HG03378 (cell line): ENCODE results near the gene SPDYE1.
"Not testable (repeated sequence)": the region's sequence is repeated elsewhere in the genome, so short reads cannot be mapped to it uniquely, and the experiment has no call there.

Source experiments
- ATAC-seq: cut with Tn5 transposase; IDR thresholded peaks from one replicate; pipeline ENCODE4 v1.9.1; 2021; ENCODE audit warnings: mild to moderate bottlenecking, moderate library complexity; ENCODE audit not compliant: unreplicated experiment

Gene SPDYE1, protein sequence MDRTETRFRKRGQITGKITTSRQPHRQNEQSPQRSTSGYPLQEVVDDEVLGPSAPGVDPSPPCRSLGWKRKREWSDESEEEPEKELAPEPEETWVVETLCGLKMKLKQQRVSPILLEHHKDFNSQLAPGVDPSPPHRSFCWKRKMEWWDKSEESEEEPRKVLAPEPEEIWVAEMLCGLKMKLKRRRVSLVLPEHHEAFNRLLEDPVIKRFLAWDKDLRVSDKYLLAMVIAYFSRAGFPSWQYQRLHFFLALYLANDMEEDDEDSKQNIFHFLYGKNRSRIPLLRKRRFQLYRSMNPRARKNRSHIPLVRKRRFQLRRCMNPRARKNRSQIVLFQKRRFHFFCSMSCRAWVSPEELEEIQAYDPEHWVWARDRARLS

DNA sequence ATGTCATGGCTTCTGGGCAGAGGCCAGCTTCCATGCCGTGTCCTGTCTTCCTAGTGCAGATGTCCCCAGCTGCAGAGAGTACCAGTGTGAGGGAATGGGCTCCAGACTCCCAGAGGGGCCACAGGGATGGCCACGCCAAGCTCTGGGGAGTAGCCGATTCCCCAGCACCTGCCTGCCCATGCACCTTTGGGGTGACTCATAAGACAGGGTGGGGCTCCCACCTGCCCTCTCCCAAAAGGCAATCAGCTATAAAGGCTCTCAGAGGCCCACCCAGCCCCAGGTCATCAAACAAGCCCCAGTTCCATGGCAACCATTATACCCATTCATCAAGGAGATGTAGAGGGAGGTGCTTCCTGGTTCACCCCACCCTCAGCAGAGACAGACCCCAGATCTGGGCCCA lies at the start of gene SPDYE1:
TSS of gene SPDYE1 (plus strand) at position 366 of the 400 bp plus-strand sequence. CDS start 2,053 bp downstream, outside the sequence.
- not testable (repeated sequence) for ATAC-seq

DNA sequence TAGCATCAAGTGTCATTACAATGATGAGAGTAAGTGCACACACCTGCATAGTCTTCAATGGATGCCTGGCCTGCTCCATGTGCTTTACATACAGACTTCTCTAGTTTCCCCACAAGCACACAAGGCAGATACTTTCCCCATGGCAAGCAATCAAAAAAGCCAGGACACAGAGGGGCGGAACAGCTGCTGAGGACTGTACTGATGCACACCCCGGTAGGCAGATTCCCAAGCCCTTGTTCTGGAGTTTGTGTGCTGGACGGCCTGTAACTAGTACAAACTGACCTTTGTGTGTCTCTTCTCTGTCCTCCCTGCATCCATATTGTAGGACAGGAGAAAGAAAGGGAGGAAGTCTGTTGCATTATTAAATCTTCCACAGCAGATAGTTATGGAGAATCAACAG lies 45.7 kb upstream of the SPDYE1 start:
- ATAC-seq: no peak

DNA sequence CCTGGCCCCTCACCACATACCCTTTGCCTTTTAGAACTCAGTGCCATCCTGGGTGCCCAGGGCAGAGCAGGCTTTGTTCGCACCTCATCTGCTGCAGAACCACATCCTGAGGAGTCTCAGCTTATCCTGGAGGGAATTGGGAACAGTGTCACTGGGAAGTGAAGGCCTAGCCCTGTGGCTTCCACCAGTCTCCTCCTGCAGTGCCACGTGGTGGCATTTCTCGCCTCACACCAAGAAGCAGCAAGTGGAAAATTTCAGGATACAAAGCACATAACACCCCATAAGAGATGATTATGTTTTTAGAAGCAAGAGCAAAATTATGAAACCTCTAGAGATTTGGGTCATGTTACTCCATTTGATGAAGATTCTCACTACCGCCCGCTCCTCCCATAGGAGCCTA lies 44.6 kb upstream of the SPDYE1 start:
- ATAC-seq: no peak

DNA sequence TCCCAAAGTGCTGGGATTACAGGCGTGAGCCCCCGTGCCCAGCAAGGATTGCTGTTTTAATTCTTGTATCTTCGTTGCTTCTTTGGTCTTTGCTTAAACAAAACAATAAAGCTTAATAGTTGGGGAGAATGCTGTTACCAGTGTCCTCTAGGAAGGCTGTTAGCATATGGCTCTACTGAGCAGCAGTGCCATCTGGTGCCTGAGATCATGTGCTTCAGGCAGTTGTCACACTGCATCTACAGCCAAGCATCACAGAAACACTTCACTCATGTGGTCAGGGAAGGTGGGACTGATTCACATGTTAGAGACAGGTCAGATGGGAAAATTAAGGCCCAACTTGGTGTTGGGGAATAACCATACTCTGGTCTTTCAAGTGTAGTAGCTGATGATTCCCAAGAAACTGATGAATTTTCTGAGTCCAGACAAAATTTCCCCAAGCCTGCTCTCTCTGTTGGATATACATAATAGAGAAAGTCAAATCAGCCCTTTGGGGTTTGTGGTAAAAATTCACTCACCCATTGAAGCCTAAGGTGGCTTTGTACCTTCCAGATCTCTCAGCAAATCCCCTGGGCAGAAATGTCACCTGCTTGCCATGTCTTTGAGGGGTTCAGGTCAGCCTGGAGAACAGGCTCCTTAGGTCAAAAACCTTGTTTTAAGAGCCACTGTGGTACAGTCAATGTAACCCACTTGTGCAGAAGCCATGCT lies 43.0 kb upstream of the SPDYE1 start:
- no peak for ATAC-seq

DNA sequence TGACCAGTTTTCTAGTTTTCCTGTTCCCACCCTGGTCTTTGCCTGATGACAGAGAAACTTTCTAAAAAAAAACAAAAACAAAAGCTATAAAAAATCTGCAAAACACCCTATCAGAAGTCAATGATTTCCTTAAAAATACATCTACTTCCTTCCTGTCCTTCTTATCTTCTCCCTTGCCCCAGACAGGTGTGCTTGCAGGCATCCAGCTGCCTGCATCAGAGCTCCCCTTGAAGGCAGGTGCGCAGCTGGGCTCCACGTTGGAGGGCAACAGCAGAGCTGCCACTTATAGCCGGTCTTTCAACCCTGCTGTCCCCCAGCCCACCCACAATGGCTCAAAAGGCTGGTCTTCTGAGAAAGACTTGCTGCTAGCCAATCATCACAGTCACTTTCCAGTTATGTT lies 41.7 kb upstream of the SPDYE1 start:
- ATAC-seq: no peak

DNA sequence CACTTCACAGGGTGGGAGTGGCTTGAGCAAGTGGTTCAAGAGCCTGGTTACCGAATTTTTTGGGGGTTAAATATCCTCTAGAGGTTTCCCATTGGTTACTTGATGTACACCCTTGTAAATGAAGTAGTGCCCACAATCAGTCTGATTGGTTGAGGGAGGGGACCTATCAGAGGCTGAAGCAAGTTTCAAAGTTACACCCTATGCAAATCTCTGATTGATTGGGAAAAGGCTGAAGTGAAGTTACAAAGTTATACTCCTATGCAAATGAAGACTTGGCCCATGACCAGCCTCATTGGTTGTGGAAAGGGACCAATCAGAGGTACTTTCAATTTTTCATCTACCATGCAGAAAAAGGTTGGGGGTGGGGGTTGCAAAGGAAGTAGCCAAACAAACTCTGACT lies 36.8 kb upstream of the SPDYE1 start:
- no peak for ATAC-seq

DNA sequence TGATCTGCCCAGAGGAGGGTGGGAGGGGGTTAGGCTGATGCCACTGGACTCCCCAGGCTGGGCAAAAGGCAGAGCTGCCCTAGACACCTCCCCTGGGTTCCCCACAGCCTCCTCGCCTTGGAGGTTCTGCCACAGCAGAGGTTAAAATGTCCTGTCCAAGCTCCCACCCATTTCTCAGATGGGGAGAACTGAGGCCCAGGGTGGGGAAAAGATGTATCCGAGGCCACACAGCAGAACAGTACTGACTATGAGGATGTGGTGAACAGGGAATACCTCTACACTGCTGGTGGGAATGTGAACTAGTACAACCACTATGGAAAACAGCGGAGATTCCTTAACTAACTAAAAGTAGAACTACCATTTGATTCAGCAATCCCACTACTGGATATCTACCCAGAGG lies 31.3 kb upstream of the SPDYE1 start:
- ATAC-seq: not testable (repeated sequence)

DNA sequence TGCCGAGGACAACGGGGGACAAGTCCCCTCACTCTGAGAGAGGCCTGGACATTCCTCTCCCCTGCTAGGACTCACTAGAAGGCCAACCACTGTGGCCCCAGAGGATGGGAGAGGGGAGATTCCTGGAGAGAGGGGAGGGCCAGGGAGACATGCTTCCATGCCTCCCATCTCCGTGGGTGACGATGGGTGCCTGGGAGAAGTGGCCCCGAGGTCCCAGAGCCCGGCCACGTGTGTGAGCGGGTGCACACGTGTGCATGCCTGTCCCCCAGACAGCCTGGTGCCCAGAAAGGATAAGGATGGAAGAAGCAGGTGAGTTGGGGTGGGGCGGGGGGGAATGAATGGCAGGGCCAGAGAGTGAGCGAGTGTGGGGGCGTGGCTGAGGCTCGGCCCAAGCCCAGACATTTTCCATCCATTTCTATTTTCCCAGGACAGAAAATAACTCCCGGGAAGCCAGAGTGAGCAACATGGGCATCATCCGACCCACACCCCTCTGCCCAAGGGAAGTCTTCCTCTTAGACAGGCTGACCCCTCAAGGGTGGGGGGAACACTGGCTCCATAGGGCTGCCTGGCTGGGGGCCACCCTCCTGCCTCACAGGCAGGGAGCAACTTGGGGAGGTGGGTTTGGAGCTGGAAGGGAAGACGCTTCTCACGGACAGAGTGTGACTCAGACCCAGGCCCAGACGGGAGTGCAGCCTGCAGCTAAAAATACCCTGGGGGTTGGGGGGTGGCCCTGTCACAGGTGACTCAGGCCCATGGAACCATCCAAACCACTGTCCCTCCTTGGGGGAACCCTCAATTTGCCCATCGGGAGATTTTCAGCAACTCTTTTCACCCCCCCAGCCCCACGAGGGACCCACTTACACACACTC lies 29.3 kb upstream of the SPDYE1 start:
- ATAC-seq: not testable (repeated sequence)

DNA sequence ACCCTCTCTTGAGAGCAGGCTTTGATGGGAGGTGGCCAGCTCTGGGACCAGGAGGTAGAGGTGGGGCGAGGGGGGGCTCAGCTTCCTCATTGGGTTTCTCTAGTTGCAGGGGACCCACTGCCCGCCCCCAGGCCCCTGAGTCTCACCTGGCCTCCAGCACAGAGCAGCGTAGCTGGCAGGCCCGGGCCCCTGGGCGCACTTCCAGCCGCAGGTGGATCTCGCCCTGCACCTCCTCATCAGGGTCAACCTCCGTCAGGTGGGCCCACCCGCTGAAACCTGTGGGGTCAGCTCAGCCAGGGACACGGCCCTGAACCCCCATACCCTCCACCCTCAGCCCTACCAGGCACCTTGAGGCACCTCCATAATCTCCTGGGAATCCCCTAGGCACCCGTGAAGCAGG lies 28.1 kb upstream of the SPDYE1 start:
- not testable (repeated sequence) for ATAC-seq

DNA sequence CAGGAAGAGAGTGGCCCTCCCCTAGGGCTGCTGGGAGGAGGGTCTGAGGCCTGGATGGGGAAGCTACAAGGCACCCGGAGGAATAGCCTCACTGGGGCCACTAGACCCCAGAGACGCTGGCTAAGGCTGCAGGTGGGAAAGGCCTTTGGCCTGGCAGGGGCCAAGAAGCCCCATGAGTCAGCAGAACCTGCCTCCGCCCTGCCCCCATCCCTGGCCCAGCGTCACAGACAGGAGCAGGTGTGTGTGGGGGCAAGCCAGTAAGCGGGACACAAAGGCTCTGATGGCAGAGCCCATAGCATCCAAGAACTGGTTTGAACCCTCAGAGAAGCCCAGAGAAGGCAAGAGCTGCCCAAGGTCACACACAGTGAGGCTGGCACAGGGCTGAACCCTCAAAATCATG lies 27.0 kb upstream of the SPDYE1 start:
- ATAC-seq: not testable (repeated sequence)

DNA sequence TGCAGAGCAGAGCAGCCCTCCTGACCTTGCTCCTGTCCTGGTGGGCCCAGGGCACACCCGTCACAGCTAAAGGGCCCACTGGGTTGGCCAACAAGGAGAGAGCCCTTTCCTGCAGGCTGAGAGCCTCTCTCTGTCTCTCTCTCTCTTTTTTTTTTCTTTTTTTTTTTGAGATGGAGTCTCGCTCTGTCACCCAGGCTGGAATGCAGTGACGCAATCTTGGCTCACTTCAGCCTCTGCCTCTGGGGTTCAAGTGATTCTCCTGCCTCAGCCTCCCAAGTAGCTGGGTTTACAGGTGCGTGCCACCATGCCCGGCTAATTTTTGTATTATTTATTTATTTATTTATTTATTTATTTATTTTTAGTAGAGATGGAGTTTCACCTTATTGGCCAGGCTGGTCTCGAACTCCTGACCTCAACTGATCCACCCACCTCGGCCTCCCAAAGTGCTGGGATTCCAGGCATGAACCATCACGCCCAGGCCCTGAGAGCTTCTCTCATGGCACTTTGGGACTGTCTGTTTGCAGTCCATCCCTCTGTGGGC lies 23.6 kb upstream of the SPDYE1 start:
- ATAC-seq: not testable (repeated sequence)

DNA sequence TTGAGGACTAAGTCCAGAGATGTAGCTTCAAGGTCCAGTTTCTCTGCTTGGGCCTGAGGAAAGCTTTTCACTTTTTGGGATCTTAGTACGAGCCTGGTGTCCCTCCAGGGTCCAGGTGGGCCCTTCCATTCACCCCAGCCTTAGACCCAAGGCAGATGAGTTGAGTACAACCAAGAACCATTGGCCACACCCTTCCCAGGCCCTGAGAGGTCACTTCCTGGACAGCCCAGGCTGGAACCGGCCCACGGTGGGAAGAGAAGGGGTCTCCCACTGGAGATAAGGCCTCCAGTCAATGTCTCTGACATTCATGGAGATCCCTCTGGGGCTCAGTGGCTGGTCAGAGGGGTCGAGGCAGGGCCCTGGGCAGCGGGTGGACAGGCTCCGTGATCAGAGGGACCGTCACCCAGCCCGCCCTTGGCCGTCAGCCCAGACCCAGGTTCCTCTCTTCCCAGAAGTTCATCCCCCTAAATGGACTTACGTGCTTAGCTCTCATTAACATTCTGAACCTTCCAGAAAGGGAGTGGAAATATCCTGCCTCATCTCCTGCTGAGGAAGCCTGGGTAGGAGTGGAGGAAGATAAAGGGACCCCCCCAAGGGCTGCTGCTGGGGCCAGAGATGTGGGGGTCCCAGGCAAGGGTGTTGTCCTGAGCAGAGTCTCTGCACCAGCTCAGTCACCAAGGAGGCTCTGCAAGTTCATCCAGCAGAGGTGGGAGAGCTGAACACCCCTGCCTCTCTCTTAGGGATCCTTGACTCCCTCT lies 22.8 kb upstream of the SPDYE1 start:
- not testable (repeated sequence) for ATAC-seq

DNA sequence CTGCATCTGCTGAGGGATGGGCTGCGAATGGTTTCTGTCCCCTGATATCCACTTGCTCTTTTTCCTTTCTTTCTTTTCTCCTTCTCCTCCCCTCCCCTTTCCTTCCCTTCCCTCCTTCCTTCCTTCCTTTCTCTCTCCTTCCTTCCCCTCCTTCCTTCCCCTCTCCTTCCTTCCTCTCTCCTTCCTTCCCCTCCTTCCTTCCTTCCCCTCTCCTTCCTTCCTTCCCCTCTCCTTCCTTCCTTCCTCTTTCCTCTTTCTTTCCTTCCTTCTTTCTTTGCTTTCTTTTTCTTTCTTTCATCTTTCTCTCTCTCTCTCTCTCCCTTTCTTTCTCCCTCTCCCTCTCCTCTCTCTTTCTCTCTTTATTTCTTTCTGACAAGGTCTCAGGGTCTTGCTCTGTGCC lies 20.2 kb upstream of the SPDYE1 start:
- ATAC-seq: no peak

DNA sequence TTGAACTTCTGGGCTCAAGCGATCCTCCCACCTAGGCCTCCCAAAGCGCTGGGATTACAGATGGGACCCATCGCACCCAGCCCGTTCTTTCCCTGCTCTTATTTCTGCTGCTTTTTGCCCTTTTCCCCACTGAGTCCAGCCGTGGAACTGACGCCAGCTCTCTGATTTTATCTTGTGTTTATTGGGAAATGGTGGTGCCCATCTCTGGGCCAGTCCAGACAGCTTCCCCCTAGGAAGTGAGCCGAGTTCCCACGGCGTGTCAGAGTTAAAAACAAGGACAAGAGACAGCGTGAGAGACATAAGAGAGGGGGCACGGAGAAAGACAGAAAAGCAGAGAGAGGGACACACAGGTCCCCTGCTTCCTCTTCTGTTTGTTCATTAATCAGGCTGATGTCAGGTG lies 19.6 kb upstream of the SPDYE1 start:
- ATAC-seq: not testable (repeated sequence)

DNA sequence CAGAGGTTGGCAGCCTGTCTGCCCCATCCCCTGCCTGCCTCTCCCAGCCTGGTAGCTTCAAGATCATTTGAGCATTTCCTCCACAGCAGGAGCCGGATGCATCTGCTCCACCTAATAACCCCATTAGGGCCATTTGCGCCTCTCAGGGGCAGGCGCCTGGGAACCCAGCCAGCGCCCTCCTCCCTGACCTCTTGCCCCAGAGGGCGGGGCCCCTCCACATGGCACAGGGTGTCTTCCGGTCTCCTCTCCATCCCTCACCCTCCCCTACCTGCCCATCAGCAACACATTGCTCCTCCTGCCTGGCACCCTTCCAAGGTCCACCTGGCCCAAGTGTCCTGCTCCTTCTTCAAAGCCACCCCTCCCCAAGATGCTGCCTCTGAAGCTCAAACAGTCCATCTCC lies 14.8 kb upstream of the SPDYE1 start:
- ATAC-seq: not testable (repeated sequence)

DNA sequence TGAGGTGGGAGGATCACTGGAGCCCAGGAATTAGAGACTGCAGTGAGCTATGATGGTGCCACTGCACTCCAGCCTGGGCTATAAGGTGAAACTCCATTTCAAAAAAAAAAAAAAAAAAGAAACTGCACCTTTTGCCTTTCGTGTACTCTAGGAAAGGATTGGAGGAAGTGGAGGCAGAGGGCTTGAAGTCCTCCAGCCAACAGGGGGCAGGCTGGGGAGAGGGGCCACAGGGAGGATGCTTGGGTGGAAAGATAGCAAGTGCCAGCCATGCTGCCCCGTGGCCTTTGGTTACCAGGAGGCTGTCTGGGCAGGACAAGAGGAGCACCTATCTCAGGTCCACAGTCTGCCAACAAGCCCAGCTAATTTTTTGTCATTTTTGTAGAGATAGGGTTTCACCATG lies 14.0 kb upstream of the SPDYE1 start:
- not testable (repeated sequence) for ATAC-seq

DNA sequence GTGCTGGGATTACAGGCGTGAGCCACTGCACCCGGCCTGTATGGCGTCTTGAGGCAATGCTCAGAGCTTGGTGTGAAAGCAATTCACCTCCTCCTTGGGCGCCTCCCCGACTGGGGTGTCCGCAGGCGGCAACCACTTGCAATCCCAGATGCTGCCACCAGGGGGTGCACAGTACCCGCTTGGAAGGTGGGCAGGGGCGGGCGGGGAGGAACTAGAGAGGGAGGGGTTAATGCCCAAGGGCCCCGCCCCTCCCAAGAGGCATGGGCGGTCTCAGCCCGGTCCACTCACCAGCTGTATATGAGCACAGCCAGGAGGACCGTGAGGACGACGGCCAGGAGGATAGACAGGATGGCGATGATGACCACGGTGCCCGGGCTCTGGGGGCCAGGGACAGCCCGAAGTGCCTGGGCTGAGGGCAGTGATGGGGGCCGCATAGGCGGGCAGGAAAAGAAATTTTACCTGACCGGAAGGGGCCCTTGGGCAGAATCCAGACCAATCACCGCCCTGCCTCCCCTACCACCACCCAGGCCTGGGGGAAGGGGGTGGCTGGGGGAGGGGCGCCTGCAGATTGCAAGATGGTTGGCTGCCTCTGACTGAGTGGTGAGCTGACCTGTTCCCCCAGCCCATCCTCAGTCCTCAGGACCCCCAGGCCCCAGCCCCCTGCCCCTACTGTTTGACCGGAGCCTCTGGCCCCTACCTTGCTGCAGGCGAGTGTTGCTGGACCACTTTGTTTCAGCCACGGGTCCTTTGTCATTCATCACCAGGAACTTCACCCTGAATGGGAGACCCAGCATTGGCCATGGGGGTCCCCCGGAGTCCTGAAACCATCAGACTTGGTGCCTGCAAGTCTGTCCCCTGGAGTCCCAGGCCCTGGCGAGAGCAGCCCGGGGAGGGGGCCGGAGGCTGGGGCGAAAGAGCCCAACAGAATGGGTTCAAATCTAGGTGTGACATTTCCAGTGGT lies 11.5 kb upstream of the SPDYE1 start:
- ATAC-seq: peak; percentile 58

DNA sequence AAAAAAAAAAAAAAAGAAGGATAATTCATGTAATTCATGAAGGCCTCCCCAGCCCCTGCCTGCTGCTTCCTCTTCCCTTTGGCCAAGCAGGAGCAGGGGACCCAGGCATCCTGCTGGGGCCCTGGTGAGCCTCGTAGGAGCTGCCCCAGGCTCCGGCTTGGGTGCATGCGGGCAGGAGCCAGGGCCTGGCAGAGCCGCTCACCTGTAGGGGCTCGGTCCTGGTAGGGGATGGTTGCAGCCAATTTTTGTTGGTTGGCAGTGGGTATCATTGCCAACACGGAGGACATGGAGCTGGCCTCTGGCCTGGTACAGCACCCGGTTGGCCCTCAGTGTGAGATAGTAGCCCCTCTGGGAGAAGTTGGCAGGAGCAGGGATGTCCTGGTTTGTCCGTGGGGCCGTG lies 10.2 kb upstream of the SPDYE1 start:
- ATAC-seq: not testable (repeated sequence)

DNA sequence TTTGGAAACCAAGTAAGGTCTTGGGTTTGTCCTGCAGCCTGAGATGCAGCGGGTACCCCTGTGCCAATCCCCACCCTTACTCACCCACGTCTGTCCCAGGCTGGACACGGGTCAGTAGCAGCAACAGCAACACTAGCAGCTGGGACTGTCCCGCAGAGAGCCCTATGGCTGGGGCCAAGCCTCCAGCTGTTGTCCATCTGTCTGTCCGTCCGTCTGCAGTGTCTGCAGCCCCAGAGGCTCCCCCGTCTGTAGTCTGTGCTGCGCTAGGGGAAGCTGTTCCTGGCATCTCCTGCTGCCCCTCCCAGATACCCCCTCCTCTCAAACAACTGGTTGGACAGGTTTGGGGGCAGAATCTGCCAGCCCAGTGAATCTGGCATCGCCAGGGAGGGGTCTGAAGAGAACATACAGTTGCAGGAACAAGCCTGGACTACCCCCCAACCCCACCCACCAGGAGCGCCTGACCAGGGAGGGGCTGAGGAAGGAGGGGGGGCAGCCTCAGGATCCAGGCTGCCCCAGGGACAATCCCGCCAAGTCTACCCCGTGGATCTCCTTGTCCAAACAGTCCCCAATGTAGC lies 7.6 kb upstream of the SPDYE1 start:
- ATAC-seq: not testable (repeated sequence)
